HepG2 (cell line): ENCODE data around the gene AFDN. TPM values are rescaled to one million over a fixed set of nuclear protein-coding genes. Genes with fewer than 3 reads are reported as not detected.

Source experiments
- BRCA1 ChIP-seq: sonication (generic); formaldehyde crosslinking; IDR thresholded peaks from 2 replicates; pipeline ENCODE4 v1.4.0; 2020; ENCODE audit warnings: missing genetic modification reagents
- IRF1 ChIP-seq: sonication (generic); formaldehyde crosslinking; IDR thresholded peaks from 2 replicates; pipeline ENCODE4 v1.4.0; 2020; ENCODE audit warnings: low read depth, mild to moderate bottlenecking, missing genetic modification reagents
- KDM3A ChIP-seq: IDR thresholded peaks from 2 replicates; pipeline ENCODE4 v1.6.1; 2018; ENCODE audit warnings: low read depth, missing compliant biosample characterization
- TOPORS ChIP-seq: sonication (generic); formaldehyde crosslinking; IDR thresholded peaks from 2 replicates; pipeline ENCODE4 v1.8.0; 2023; ENCODE audit warnings: mild to moderate bottlenecking, missing genetic modification reagents
- ZFY ChIP-seq: sonication (generic); formaldehyde crosslinking; IDR thresholded peaks from 2 replicates; pipeline ENCODE4 v1.4.0; 2020; ENCODE audit warnings: missing genetic modification reagents
- ZNF562 ChIP-seq: sonication (generic); formaldehyde crosslinking; IDR thresholded peaks from 2 replicates; pipeline ENCODE4 v1.8.0; 2022; ENCODE audit warnings: missing genetic modification reagents, borderline replicate concordance
- ZSCAN31 ChIP-seq: sonication (generic); formaldehyde crosslinking; IDR thresholded peaks from 2 replicates; pipeline ENCODE4 v1.5.0; 2020; ENCODE audit warnings: low read depth, mild to moderate bottlenecking, missing genetic modification reagents
- polyA plus RNA-seq, 8 experiments: library from polyadenylated mRNA; depleted of rRNA in 3 of 8; stranded (reverse) in 7 of 8; unstranded in 1 of 8; fragments of >200 nt; fragmentation: Illumina TruSeq in 4 of 8; extraction: Trizol in 4 of 8; gene quantifications; 2 replicates each; pipeline versions ENCODE4 v1.2.1 to v1.2.3, GENCODE V29; 2011 to 2016; ENCODE audit warnings: low read depth in 4 of 8, missing spikeins in 1 of 8, mixed read lengths in 1 of 8; ENCODE audit not compliant: insufficient read depth in 1 of 8
- total RNA-seq, 5 experiments: library from RNA; depleted of rRNA; stranded (reverse); fragments of >200 nt; fragmentation: Illumina TruSeq; extraction: Trizol; gene quantifications; 2 replicates each; pipeline ENCODE4 v1.2.3, GENCODE V29; 2016; ENCODE audit warnings: low read depth in 1 of 5
- TF ChIP-seq, protein P1 (sequence below), 2 experiments: sonication (generic) in 1 of 2; formaldehyde crosslinking in 1 of 2; IDR thresholded peaks; 2 replicates each; pipeline versions ENCODE4 v1.6.1 to v1.9.0; 2014 to 2022; ENCODE audit warnings: antibody characterized with exemption in 1 of 2, borderline replicate concordance in 1 of 2, inconsistent platforms in 1 of 2, low read depth in 1 of 2, missing genetic modification reagents in 1 of 2
- TF ChIP-seq, protein P2 (sequence below): fragments of 450-650 bp; IDR thresholded peaks from 2 replicates; pipeline ENCODE4 v1.6.1; 2017; ENCODE audit warnings: mild to moderate bottlenecking
- TF ChIP-seq, protein P3 (sequence below): sonication (generic); formaldehyde crosslinking; IDR thresholded peaks from 2 replicates; pipeline ENCODE4 v1.5.0; 2020; ENCODE audit warnings: mild to moderate bottlenecking, missing genetic modification reagents
- TF ChIP-seq, protein P4 (sequence below): sonication (generic); formaldehyde crosslinking; conservative IDR thresholded peaks from 2 replicates; pipeline ENCODE4 v1.8.0; 2022; ENCODE audit warnings: mild to moderate bottlenecking, moderate library complexity, missing genetic modification reagents
- TF ChIP-seq, protein P5 (sequence below): IDR thresholded peaks from 2 replicates; pipeline ENCODE4 v1.6.1; 2016; ENCODE audit warnings: mild to moderate bottlenecking, missing biosample characterization, missing genetic modification reagents

The AFDN gene
- total and polyA plus RNA-seq, 2 of the 13 experiments (the other 11 are each of a cell fraction or from before 2014, with no cell fraction given): 136 to 151 TPM

DNA sequence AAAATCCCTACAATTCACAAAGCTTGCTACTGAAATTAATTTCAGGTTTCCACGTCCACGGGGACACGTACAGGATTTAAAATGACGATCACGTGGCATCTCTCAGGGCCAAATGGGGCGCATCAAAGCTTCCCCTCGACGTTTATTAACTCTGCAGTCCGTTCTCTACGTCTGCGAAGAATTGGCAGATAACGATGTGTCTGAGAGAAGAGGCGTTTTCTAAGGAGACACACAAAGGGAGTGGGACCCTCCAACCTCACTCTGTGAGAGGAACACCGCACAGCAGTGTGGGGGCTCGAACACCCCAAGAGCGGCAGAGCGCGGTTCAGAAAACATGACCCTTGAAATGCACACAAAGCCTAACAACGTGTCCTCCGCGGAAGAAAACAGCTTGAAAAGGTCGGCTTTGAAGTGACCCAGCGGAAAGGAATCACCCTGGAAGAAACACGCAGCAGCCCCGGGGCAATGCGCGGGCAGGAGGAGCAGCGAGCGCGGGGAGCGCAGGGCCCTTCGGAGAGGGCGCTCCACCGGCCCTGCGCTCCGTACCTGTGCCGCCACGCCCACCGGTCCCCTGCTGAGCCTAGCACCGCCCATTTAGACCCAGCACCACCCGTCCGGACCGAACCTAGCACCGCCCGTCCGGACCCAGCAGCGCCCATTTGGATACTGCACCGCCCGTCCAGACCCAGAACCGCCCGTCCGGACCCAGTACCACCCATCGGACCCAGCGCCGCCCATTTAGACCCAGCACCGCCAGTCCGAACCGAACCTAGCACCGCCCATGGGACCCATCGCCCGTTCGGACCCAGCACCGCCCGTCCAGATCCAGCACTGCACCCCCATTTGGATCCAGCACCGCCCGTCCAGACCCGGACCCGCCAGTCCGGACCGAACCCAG lies 1.1 kb upstream of the AFDN start (continued):
- TF ChIP-seq, protein P1, sequence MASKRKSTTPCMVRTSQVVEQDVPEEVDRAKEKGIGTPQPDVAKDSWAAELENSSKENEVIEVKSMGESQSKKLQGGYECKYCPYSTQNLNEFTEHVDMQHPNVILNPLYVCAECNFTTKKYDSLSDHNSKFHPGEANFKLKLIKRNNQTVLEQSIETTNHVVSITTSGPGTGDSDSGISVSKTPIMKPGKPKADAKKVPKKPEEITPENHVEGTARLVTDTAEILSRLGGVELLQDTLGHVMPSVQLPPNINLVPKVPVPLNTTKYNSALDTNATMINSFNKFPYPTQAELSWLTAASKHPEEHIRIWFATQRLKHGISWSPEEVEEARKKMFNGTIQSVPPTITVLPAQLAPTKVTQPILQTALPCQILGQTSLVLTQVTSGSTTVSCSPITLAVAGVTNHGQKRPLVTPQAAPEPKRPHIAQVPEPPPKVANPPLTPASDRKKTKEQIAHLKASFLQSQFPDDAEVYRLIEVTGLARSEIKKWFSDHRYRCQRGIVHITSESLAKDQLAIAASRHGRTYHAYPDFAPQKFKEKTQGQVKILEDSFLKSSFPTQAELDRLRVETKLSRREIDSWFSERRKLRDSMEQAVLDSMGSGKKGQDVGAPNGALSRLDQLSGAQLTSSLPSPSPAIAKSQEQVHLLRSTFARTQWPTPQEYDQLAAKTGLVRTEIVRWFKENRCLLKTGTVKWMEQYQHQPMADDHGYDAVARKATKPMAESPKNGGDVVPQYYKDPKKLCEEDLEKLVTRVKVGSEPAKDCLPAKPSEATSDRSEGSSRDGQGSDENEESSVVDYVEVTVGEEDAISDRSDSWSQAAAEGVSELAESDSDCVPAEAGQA (IDR thresholded peaks at IDR 0.05; ENCODE audit: low read depth): no peak
- TF ChIP-seq, protein P1 (CRISPR knock-in tag; IDR thresholded peaks at IDR 0.05; ENCODE audit: borderline replicate concordance): no peak
- TF ChIP-seq, protein P2, sequence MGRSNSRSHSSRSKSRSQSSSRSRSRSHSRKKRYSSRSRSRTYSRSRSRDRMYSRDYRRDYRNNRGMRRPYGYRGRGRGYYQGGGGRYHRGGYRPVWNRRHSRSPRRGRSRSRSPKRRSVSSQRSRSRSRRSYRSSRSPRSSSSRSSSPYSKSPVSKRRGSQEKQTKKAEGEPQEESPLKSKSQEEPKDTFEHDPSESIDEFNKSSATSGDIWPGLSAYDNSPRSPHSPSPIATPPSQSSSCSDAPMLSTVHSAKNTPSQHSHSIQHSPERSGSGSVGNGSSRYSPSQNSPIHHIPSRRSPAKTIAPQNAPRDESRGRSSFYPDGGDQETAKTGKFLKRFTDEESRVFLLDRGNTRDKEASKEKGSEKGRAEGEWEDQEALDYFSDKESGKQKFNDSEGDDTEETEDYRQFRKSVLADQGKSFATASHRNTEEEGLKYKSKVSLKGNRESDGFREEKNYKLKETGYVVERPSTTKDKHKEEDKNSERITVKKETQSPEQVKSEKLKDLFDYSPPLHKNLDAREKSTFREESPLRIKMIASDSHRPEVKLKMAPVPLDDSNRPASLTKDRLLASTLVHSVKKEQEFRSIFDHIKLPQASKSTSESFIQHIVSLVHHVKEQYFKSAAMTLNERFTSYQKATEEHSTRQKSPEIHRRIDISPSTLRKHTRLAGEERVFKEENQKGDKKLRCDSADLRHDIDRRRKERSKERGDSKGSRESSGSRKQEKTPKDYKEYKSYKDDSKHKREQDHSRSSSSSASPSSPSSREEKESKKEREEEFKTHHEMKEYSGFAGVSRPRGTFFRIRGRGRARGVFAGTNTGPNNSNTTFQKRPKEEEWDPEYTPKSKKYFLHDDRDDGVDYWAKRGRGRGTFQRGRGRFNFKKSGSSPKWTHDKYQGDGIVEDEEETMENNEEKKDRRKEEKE: no peak
- no peak for TF ChIP-seq BRCA1 (CRISPR knock-in tag)
- TF ChIP-seq, protein P3, sequence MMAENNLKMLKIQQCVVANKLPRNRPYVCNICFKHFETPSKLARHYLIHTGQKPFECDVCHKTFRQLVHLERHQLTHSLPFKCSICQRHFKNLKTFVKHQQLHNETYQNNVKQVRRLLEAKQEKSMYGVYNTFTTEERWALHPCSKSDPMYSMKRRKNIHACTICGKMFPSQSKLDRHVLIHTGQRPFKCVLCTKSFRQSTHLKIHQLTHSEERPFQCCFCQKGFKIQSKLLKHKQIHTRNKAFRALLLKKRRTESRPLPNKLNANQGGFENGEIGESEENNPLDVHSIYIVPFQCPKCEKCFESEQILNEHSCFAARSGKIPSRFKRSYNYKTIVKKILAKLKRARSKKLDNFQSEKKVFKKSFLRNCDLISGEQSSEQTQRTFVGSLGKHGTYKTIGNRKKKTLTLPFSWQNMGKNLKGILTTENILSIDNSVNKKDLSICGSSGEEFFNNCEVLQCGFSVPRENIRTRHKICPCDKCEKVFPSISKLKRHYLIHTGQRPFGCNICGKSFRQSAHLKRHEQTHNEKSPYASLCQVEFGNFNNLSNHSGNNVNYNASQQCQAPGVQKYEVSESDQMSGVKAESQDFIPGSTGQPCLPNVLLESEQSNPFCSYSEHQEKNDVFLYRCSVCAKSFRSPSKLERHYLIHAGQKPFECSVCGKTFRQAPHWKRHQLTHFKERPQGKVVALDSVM (CRISPR knock-in tag): no peak
- TF ChIP-seq ZSCAN31: no peak
- TF ChIP-seq ZFY: no peak
- TF ChIP-seq, protein P4, sequence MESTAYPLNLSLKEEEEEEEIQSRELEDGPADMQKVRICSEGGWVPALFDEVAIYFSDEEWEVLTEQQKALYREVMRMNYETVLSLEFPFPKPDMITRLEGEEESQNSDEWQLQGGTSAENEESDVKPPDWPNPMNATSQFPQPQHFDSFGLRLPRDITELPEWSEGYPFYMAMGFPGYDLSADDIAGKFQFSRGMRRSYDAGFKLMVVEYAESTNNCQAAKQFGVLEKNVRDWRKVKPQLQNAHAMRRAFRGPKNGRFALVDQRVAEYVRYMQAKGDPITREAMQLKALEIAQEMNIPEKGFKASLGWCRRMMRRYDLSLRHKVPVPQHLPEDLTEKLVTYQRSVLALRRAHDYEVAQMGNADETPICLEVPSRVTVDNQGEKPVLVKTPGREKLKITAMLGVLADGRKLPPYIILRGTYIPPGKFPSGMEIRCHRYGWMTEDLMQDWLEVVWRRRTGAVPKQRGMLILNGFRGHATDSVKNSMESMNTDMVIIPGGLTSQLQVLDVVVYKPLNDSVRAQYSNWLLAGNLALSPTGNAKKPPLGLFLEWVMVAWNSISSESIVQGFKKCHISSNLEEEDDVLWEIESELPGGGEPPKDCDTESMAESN (CRISPR knock-in tag): peak; percentile 25; the same call in 1 of the 2 replicates
- TF ChIP-seq TOPORS: no peak
- TF ChIP-seq KDM3A (CRISPR knock-in tag): no peak
- no peak for TF ChIP-seq IRF1 (CRISPR knock-in tag)
- TF ChIP-seq, protein P5, sequence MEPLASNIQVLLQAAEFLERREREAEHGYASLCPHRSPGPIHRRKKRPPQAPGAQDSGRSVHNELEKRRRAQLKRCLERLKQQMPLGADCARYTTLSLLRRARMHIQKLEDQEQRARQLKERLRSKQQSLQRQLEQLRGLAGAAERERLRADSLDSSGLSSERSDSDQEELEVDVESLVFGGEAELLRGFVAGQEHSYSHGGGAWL (CRISPR knock-in tag): no peak
- TF ChIP-seq ZNF562: no peak
